NT2/D1 (cell line): ENCODE results near the gene KLHL22.

Source experiments
- DNase-seq: peaks from one replicate; pipeline ENCODE4 v3.0.0-alpha.2; 2011; ENCODE audit warnings: low read depth, low spot score
- H3K27me3 ChIP-seq: 2 replicates; pipeline ENCODE4 v1.6.0; 2011; ENCODE audit warnings: mild to moderate bottlenecking; ENCODE audit not compliant: insufficient read length, insufficient read depth
- H3K36me3 ChIP-seq: 2 replicates; pipeline ENCODE4 v1.6.1; 2011; ENCODE audit warnings: mild to moderate bottlenecking, low read length, mixed read lengths; ENCODE audit not compliant: insufficient read depth, insufficient read length
- H3K4me1 ChIP-seq: 2 replicates; pipeline ENCODE4 v1.5.1; 2011; ENCODE audit not compliant: insufficient read depth, insufficient read length
- H3K4me3 ChIP-seq: 2 replicates; pipeline ENCODE4 v1.5.1; 2011; ENCODE audit warnings: low read depth; ENCODE audit not compliant: insufficient read length
- H3K9ac ChIP-seq: 2 replicates; pipeline ENCODE4 v1.6.0; 2011; ENCODE audit warnings: low read depth; ENCODE audit not compliant: insufficient read length
- H3K9me3 ChIP-seq: 2 replicates; pipeline ENCODE4 v1.5.1; 2011; ENCODE audit warnings: mild to moderate bottlenecking, low read length; ENCODE audit not compliant: insufficient read depth
- SUZ12 ChIP-seq: IDR thresholded peaks from 2 replicates; pipeline ENCODE4 v1.6.1; 2011; ENCODE audit not compliant: insufficient read length, insufficient read depth; ENCODE audit errors: extremely low read depth
- YY1 ChIP-seq: IDR thresholded peaks from 2 replicates; pipeline ENCODE4 v1.6.1; 2011; ENCODE audit not compliant: insufficient read length, insufficient read depth
- ZNF274 ChIP-seq: IDR thresholded peaks from 2 replicates; pipeline ENCODE4 v1.6.1; 2011; ENCODE audit warnings: mild to moderate bottlenecking, low read depth, low read length

Gene KLHL22

GRCh38 chr22:20536590-20537324 lies 41.2 kb upstream of the KLHL22 start:
- Histone ChIP-seq H3K4me3 (no peak overlapping the region), H3K9me3 (no peaks in the 10 kb centered on the region), H3K27me3 (no peaks in the 10 kb centered on the region), H3K4me1 (peaks cover 14% of the 10 kb centered on the region), H3K36me3 (peaks cover 46% of the 10 kb centered on the region), H3K9ac (no peak overlapping the region)
- no peak for TF ChIP-seq YY1
- no peak for TF ChIP-seq SUZ12
- no peak for TF ChIP-seq ZNF274
- no peak for DNase-seq

GRCh38 chr22:20533879-20534265 lies 38.3 kb upstream of the KLHL22 start:
- Histone ChIP-seq H3K4me1 (peaks cover 20% of the 10 kb centered on the region), H3K4me3 (no peak overlapping the region), H3K36me3 (peaks cover 44% of the 10 kb centered on the region), H3K9me3 (no peaks in the 10 kb centered on the region), H3K27me3 (no peaks in the 10 kb centered on the region), H3K9ac (no peak overlapping the region)
- DNase-seq, result no peak
- TF ChIP-seq YY1 (no peak), SUZ12 (no peak), ZNF274 (no peak)

GRCh38 chr22:20533095-20533878 lies 37.7 kb upstream of the KLHL22 start:
- H3K9me3 ChIP-seq, result no peaks in the 10 kb centered on the region
- H3K9ac ChIP-seq, result no peak overlapping the region
- H3K4me1 ChIP-seq, result peaks cover 20% of the 10 kb centered on the region
- peaks cover 47% of the 10 kb centered on the region for H3K36me3 ChIP-seq
- DNase-seq, result no peak
- TF ChIP-seq SUZ12 (no peak), YY1 (no peak), ZNF274 (no peak)
- H3K27me3 ChIP-seq, result no peaks in the 10 kb centered on the region
- H3K4me3 ChIP-seq, result no peak overlapping the region

- no peaks in the 10 kb centered on the region for H3K27me3 ChIP-seq
- H3K36me3 ChIP-seq, result peaks cover 47% of the 10 kb centered on the region
- H3K4me3 ChIP-seq, result no peak overlapping the region
- H3K9ac ChIP-seq, result peak overlapping the region; percentile 53
- H3K4me1 ChIP-seq, result peaks cover 20% of the 10 kb centered on the region
- TF ChIP-seq YY1 (no peak), SUZ12 (no peak)
- DNase-seq, result no peak
- H3K9me3 ChIP-seq, result no peaks in the 10 kb centered on the region
Observed at GRCh38 chr22:20532256-20532993, 36.8 kb upstream of the KLHL22 start.

GRCh38 chr22:20531404-20532201 lies 36.0 kb upstream of the KLHL22 start:
- Histone ChIP-seq H3K27me3 (no peaks in the 10 kb centered on the region), H3K4me1 (peaks cover 22% of the 10 kb centered on the region), H3K4me3 (no peak overlapping the region), H3K36me3 (peaks cover 41% of the 10 kb centered on the region), H3K9ac (no peak overlapping the region), H3K9me3 (no peaks in the 10 kb centered on the region)
- TF ChIP-seq ZNF274, result no peak
- no peak for TF ChIP-seq SUZ12
- TF ChIP-seq YY1, result no peak
- DNase-seq, result no peak

- Histone ChIP-seq H3K9ac (no peak overlapping the region), H3K9me3 (no peaks in the 10 kb centered on the region), H3K4me1 (peaks cover 23% of the 10 kb centered on the region), H3K36me3 (peaks cover 39% of the 10 kb centered on the region), H3K27me3 (no peaks in the 10 kb centered on the region), H3K4me3 (no peak overlapping the region)
- no peak for DNase-seq
- TF ChIP-seq SUZ12, result no peak
- TF ChIP-seq YY1, result no peak
- no peak for TF ChIP-seq ZNF274
Observed at GRCh38 chr22:20531154-20531403, 35.5 kb upstream of the KLHL22 start.
